Sigmoid colon (tissue), 7 donors: Measurements from ENCODE around the gene LMOD2. TPM values are rescaled to one million over a fixed set of nuclear protein-coding genes. Genes with fewer than 3 reads are reported as not detected.

Experiments
- DNase-seq: peaks from one replicate; pipeline ENCODE4 v3.0.0-alpha.2; 2019
- H3K27ac ChIP-seq, 4 donors: fragments of 200-600 bp; sonication (generic); one replicate each; pipeline ENCODE4 v1.5.1; 2016 to 2019; ENCODE audit warnings: mild to moderate bottlenecking in 1 of 4
- H3K27me3 ChIP-seq, 3 donors: fragments of 200-600 bp; sonication (generic); one replicate each; pipeline ENCODE4 v1.5.1; 2019; ENCODE audit warnings: mild to moderate bottlenecking in 1 of 3
- H3K36me3 ChIP-seq, 4 donors: fragments of 200-600 bp; sonication (generic); one replicate each; pipeline ENCODE4 v1.5.1; 2016 to 2019
- H3K4me1 ChIP-seq, 4 donors: fragments of 200-600 bp; sonication (generic); one replicate each; pipeline ENCODE4 v1.5.1; 2017 to 2019
- H3K4me3 ChIP-seq, 4 donors: fragments of 200-600 bp; sonication (generic); one replicate each; pipeline ENCODE4 v1.5.1; 2017 to 2019; ENCODE audit warnings: mild to moderate bottlenecking in 2 of 4, moderate library complexity in 1 of 4
- H3K9me3 ChIP-seq, 4 donors: fragments of 200-600 bp in 3 of 4; sonication (generic) in 3 of 4; one replicate each; pipeline versions ENCODE4 v1.5.1 to v1.6.1; 2013 to 2019
- EP300 ChIP-seq, 4 donors: sonication (generic); formaldehyde crosslinking; IDR thresholded peaks; one replicate each; pipeline ENCODE4 v1.6.1; 2017; ENCODE audit warnings: antibody characterized with exemption in 4 of 4
- POLR2A ChIP-seq, 2 donors: fragments of 450-650 bp; IDR thresholded peaks; one replicate each; pipeline ENCODE4 v1.6.1; 2016; ENCODE audit warnings: antibody characterized with exemption in 2 of 2, mild to moderate bottlenecking in 2 of 2, moderate library complexity in 2 of 2
- POLR2AphosphoS5 ChIP-seq, 4 donors: sonication (generic); formaldehyde crosslinking; IDR thresholded peaks; one replicate each; pipeline ENCODE4 v1.6.1; 2017; ENCODE audit warnings: antibody characterized with exemption in 4 of 4
- WGBS, 2 donors: extraction: QIAGEN DNeasy Blood & Tissue Kit; methylation state at CpG; one replicate each; pipeline ENCODE4 v1.1.7; 2013; 5-methylcytosine and 5-hydroxymethylcytosine counted together
- intact Hi-C: fragments of 100-400 bp; cut with DNase I; formaldehyde crosslinking; loops from one replicate; pipeline ENCODE4 v1.15.1; 2023
- polyA plus RNA-seq, 3 donors: library from polyadenylated mRNA; stranded (reverse); fragments of 200-250 nt; gene quantifications; one replicate each; pipeline ENCODE4 v1.2.3, GENCODE V29; 2013
- total RNA-seq, 4 donors: library from RNA; depleted of rRNA; stranded (reverse); fragments of >200 nt; gene quantifications; one replicate each; pipeline ENCODE4 v1.1.0, GENCODE V29; 2016
- TF ChIP-seq, protein P1 (sequence below), 4 experiments: fragments of 450-650 bp in 3 of 4; fragments of 200-600 bp in 1 of 4; IDR thresholded peaks; one replicate each; pipeline ENCODE4 v1.5.1; 2016 to 2019; ENCODE audit warnings: antibody characterized with exemption in 4 of 4, mild to moderate bottlenecking in 3 of 4, moderate library complexity in 2 of 4
- donor health status: healthy with polysubstance abuse.
- donor health status: Bipolar disorder and iron deficiency.
- donor health status: healthy.

LMOD2 gene
- total and polyA plus RNA-seq, 7 donors = 0.03 to 0.46 TPM; not detected in 5

DNA sequence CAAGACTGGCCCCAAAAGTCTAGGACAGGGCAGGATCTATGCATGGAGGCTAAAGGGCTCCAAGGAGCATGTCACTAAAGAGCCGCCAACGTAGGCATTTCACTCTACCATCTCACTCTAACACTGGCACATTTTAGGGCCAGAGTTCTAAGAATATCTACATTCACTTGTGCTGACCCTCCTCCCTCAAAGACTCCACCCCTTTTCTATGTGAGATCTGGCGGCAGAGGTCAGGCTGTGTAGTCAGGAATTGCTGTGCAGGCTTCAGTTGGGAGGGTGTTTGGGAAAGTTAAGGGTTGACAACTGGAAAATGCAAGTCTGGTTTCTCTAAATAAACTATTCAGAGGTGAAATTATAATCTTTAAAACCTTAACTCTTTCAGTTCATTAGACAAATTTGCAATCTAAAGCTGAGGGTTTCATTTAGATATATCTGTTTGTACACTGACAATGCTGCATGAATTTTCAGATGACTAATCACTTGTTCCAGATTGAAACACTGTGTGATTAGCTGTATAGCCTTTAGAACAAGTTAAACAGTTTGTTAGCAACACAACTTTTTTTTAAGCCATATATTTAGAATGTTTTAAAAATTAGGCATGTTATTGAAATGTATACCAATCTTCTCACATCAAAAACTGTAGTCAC, 18.2 kb downstream of the LMOD2 start:
- no peak overlapping the region for H3K4me3 ChIP-seq
- intact Hi-C loops = no loop called here
- H3K27ac ChIP-seq = peak overlapping the region in 1 of 4 donors; percentile 8
- TF ChIP-seq, protein P1, sequence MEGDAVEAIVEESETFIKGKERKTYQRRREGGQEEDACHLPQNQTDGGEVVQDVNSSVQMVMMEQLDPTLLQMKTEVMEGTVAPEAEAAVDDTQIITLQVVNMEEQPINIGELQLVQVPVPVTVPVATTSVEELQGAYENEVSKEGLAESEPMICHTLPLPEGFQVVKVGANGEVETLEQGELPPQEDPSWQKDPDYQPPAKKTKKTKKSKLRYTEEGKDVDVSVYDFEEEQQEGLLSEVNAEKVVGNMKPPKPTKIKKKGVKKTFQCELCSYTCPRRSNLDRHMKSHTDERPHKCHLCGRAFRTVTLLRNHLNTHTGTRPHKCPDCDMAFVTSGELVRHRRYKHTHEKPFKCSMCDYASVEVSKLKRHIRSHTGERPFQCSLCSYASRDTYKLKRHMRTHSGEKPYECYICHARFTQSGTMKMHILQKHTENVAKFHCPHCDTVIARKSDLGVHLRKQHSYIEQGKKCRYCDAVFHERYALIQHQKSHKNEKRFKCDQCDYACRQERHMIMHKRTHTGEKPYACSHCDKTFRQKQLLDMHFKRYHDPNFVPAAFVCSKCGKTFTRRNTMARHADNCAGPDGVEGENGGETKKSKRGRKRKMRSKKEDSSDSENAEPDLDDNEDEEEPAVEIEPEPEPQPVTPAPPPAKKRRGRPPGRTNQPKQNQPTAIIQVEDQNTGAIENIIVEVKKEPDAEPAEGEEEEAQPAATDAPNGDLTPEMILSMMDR (IDR thresholded peaks at IDR 0.05) = no peak
- TF ChIP-seq POLR2A (IDR thresholded peaks at IDR 0.05) (no peak), POLR2AphosphoS5 (IDR thresholded peaks at IDR 0.05) (no peak), EP300 (IDR thresholded peaks at IDR 0.05) (no peak)
- WGBS, 2 donors = 85 to 91% methylated on average over 3 of the region's 3 CpGs
- H3K27me3 ChIP-seq = no peaks in the 10 kb centered on the region
- H3K36me3 ChIP-seq = no peaks in the 10 kb centered on the region
- no peak for DNase-seq
- no peaks in the 10 kb centered on the region for H3K9me3 ChIP-seq
- H3K4me1 ChIP-seq = peaks cover 0 to 33% (median 18%) of the 10 kb centered on the region in 4 donors

DNA sequence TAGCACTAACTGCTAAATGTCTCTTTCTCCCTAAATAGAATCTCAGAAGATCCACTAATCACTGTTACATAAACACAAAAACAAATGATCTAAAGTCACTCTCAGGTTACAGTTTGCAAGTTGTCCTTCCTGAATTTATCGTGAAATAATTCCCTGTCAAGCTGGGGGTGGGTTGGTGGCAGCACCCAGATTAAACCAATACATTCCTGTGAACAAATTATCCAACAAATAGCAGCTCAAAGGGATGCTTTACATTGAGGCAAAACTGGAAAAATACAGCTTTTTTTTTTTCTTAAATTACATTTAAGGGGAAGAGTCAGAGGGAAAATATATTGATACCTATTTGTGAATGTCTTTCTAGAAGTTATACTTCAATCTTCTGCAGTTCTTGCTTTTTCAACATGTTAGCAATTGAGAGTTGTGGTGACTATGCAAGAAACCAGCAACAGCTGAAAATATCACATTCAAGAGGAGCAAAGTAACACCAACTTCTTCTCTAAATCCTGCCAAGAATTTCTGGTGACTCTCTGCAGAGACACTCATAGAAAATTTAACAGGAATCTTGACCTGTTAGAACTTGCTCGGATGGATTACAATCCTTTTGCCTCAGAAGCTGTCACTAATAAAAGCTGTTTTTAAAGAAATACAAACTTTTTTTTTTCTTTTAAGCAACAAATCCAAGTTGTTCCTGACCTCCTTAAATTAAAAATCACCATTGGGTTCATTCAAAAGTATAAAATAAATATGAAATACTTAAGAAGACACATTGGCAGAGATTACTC, 18.9 kb downstream of the LMOD2 start:
- WGBS, 2 donors = 72 to 78% methylated on average over 2 of the region's 2 CpGs
- peak overlapping the region in 2 of 4 donors; percentile 8 to 11 for H3K27ac ChIP-seq
- intact Hi-C loops = no loop called here
- H3K36me3 ChIP-seq = no peaks in the 10 kb centered on the region
- no peak for TF ChIP-seq POLR2A (IDR thresholded peaks at IDR 0.05)
- TF ChIP-seq, protein P1 (IDR thresholded peaks at IDR 0.05) = no peak
- TF ChIP-seq POLR2AphosphoS5 (IDR thresholded peaks at IDR 0.05) = no peak
- TF ChIP-seq EP300 (IDR thresholded peaks at IDR 0.05) = no peak
- H3K4me1 ChIP-seq = peaks cover 0 to 33% (median 18%) of the 10 kb centered on the region in 4 donors
- H3K27me3 ChIP-seq = no peaks in the 10 kb centered on the region
- H3K4me3 ChIP-seq = no peak overlapping the region
- no peaks in the 10 kb centered on the region for H3K9me3 ChIP-seq
- no peak for DNase-seq

DNA sequence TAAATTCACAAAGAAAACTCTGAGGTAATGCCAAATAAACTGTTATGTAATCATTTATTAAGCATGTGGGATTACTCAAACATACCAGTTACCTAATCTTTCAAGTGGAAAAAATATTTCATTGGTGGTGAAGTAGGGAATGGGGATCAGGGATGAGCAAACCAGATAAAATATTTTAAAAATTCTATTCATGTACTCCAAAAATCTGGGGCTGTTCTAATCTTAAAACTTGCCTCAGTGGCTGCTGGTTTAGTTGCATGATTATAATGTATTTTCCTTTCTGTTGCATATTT, 19.5 kb downstream of the LMOD2 start:
- TF ChIP-seq POLR2A (IDR thresholded peaks at IDR 0.05) (no peak), EP300 (IDR thresholded peaks at IDR 0.05) (peak in 1 of 4 donors; percentile 14), POLR2AphosphoS5 (IDR thresholded peaks at IDR 0.05) (peak in 3 of 4 donors; percentile 10 to 55 (median 43))
- TF ChIP-seq, protein P1 (IDR thresholded peaks at IDR 0.05) = no peak
- Histone ChIP-seq H3K27ac (peak overlapping the region in 2 of 4 donors; percentile 8 to 11), H3K9me3 (no peaks in the 10 kb centered on the region), H3K36me3 (peaks cover 0 to 5% (median 0%) of the 10 kb centered on the region in 4 donors), H3K27me3 (no peaks in the 10 kb centered on the region), H3K4me3 (no peak overlapping the region), H3K4me1 (peaks cover 0 to 33% (median 18%) of the 10 kb centered on the region in 4 donors)
- no peak for DNase-seq
- intact Hi-C loops = no loop called here

DNA sequence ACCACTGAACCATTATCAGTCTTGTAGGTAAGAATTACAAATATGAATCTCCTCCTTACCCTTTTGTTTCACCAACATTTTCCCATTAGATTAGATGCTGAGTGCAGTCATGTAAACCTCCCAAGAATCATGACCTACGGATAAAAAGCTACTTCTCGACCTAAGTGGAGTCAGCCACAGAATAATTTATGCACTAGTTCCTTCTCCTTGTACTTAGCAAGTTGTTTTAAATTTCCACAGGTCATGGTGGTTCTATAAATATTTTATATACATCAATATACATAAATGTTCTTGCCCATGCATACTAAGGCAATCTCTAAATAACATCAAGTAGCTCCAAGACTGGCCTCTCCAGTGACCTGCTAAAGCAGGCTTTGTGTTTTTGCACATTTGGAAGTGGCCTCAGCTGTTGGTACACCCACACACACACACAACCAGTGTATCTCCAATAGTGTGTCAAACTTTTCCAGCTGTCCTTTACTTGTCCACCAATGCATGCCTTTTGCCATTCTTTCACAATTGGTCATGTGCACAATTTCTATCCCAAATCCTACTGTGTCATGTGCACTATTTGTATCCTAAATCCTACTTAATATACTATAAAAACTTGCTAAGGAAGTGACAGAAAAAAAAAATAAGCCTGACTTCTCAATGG, 21.5 kb downstream of the LMOD2 start:
- Histone ChIP-seq H3K4me3 (no peak overlapping the region), H3K27ac (no peak overlapping the region), H3K4me1 (peaks cover 0 to 33% (median 18%) of the 10 kb centered on the region in 4 donors), H3K36me3 (peaks cover 0 to 17% (median 0%) of the 10 kb centered on the region in 4 donors), H3K27me3 (no peaks in the 10 kb centered on the region), H3K9me3 (no peaks in the 10 kb centered on the region)
- intact Hi-C loops = no loop called here
- WGBS, 2 donors = 82 to 92% methylated on average over 2 of the region's 2 CpGs
- TF ChIP-seq EP300 (IDR thresholded peaks at IDR 0.05) (no peak), POLR2AphosphoS5 (IDR thresholded peaks at IDR 0.05) (no peak), POLR2A (IDR thresholded peaks at IDR 0.05) (no peak)
- TF ChIP-seq, protein P1 (IDR thresholded peaks at IDR 0.05) = no peak
- DNase-seq = no peak
